ENCODE data around the gene ARVCF.

Gene ARVCF

GRCh38 chr22:20024650-20025397 lies 8.2 kb upstream of the ARVCF start (continued):
- TF ChIP-seq HIC1 (tag by site-specific recombination; IDR thresholded peaks at IDR 0.05) (no peak), KLF16 (tag by site-specific recombination; IDR thresholded peaks at IDR 0.05) (no peak), ZNF571 (tag by site-specific recombination; IDR thresholded peaks at IDR 0.05) (no peak), ZNF354C (tag by site-specific recombination; IDR thresholded peaks at IDR 0.05; ENCODE audit: borderline replicate concordance, low read depth) (no peak), BCL6B (tag by site-specific recombination; IDR thresholded peaks at IDR 0.05) (no peak), ZBTB17 (tag by site-specific recombination; IDR thresholded peaks at IDR 0.05) (no peak), ZNF341 (tag by site-specific recombination; IDR thresholded peaks at IDR 0.05; ENCODE audit: low read depth) (no peak), GLIS1 (tag by site-specific recombination; IDR thresholded peaks at IDR 0.05) (no peak)

- ChIA-PET POLR2A (no interaction called here), CTCF (interaction anchor here (1.0 to 1.3 kb wide), 2 partner anchors 9 to 10 kb away, joined by 3 to 6 read pairs; no protein-coding TSS in a partner anchor)
- H3K4me3 ChIP-seq (ENCODE audit: low read depth, low read length), result no peak overlapping the region
- TF ChIP-seq, protein P1, sequence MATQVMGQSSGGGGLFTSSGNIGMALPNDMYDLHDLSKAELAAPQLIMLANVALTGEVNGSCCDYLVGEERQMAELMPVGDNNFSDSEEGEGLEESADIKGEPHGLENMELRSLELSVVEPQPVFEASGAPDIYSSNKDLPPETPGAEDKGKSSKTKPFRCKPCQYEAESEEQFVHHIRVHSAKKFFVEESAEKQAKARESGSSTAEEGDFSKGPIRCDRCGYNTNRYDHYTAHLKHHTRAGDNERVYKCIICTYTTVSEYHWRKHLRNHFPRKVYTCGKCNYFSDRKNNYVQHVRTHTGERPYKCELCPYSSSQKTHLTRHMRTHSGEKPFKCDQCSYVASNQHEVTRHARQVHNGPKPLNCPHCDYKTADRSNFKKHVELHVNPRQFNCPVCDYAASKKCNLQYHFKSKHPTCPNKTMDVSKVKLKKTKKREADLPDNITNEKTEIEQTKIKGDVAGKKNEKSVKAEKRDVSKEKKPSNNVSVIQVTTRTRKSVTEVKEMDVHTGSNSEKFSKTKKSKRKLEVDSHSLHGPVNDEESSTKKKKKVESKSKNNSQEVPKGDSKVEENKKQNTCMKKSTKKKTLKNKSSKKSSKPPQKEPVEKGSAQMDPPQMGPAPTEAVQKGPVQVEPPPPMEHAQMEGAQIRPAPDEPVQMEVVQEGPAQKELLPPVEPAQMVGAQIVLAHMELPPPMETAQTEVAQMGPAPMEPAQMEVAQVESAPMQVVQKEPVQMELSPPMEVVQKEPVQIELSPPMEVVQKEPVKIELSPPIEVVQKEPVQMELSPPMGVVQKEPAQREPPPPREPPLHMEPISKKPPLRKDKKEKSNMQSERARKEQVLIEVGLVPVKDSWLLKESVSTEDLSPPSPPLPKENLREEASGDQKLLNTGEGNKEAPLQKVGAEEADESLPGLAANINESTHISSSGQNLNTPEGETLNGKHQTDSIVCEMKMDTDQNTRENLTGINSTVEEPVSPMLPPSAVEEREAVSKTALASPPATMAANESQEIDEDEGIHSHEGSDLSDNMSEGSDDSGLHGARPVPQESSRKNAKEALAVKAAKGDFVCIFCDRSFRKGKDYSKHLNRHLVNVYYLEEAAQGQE (tag by site-specific recombination; IDR thresholded peaks at IDR 0.05), result no peak
- TF ChIP-seq ZNF692 (tag by site-specific recombination; IDR thresholded peaks at IDR 0.05) (no peak), ZNF596 (tag by site-specific recombination; IDR thresholded peaks at IDR 0.05) (no peak), GLIS2 (tag by site-specific recombination; IDR thresholded peaks at IDR 0.05) (no peak), ZNF354C (tag by site-specific recombination; IDR thresholded peaks at IDR 0.05; ENCODE audit: borderline replicate concordance, low read depth) (no peak), ZNF426 (tag by site-specific recombination; IDR thresholded peaks at IDR 0.05) (no peak), ZSCAN30 (tag by site-specific recombination; IDR thresholded peaks at IDR 0.05) (no peak)
- TF ChIP-seq, protein P2, sequence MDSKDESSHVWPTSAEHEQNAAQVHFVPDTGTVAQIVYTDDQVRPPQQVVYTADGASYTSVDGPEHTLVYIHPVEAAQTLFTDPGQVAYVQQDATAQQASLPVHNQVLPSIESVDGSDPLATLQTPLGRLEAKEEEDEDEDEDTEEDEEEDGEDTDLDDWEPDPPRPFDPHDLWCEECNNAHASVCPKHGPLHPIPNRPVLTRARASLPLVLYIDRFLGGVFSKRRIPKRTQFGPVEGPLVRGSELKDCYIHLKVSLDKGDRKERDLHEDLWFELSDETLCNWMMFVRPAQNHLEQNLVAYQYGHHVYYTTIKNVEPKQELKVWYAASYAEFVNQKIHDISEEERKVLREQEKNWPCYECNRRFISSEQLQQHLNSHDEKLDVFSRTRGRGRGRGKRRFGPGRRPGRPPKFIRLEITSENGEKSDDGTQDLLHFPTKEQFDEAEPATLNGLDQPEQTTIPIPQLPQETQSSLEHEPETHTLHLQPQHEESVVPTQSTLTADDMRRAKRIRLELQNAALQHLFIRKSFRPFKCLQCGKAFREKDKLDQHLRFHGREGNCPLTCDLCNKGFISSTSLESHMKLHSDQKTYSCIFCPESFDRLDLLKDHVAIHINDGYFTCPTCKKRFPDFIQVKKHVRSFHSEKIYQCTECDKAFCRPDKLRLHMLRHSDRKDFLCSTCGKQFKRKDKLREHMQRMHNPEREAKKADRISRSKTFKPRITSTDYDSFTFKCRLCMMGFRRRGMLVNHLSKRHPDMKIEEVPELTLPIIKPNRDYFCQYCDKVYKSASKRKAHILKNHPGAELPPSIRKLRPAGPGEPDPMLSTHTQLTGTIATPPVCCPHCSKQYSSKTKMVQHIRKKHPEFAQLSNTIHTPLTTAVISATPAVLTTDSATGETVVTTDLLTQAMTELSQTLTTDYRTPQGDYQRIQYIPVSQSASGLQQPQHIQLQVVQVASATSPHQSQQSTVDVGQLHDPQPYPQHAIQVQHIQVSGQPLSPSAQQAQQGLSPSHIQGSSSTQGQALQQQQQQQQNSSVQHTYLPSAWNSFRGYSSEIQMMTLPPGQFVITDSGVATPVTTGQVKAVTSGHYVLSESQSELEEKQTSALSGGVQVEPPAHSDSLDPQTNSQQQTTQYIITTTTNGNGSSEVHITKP (tag by site-specific recombination; IDR thresholded peaks at IDR 0.05), result no peak
- TF ChIP-seq, protein P3, sequence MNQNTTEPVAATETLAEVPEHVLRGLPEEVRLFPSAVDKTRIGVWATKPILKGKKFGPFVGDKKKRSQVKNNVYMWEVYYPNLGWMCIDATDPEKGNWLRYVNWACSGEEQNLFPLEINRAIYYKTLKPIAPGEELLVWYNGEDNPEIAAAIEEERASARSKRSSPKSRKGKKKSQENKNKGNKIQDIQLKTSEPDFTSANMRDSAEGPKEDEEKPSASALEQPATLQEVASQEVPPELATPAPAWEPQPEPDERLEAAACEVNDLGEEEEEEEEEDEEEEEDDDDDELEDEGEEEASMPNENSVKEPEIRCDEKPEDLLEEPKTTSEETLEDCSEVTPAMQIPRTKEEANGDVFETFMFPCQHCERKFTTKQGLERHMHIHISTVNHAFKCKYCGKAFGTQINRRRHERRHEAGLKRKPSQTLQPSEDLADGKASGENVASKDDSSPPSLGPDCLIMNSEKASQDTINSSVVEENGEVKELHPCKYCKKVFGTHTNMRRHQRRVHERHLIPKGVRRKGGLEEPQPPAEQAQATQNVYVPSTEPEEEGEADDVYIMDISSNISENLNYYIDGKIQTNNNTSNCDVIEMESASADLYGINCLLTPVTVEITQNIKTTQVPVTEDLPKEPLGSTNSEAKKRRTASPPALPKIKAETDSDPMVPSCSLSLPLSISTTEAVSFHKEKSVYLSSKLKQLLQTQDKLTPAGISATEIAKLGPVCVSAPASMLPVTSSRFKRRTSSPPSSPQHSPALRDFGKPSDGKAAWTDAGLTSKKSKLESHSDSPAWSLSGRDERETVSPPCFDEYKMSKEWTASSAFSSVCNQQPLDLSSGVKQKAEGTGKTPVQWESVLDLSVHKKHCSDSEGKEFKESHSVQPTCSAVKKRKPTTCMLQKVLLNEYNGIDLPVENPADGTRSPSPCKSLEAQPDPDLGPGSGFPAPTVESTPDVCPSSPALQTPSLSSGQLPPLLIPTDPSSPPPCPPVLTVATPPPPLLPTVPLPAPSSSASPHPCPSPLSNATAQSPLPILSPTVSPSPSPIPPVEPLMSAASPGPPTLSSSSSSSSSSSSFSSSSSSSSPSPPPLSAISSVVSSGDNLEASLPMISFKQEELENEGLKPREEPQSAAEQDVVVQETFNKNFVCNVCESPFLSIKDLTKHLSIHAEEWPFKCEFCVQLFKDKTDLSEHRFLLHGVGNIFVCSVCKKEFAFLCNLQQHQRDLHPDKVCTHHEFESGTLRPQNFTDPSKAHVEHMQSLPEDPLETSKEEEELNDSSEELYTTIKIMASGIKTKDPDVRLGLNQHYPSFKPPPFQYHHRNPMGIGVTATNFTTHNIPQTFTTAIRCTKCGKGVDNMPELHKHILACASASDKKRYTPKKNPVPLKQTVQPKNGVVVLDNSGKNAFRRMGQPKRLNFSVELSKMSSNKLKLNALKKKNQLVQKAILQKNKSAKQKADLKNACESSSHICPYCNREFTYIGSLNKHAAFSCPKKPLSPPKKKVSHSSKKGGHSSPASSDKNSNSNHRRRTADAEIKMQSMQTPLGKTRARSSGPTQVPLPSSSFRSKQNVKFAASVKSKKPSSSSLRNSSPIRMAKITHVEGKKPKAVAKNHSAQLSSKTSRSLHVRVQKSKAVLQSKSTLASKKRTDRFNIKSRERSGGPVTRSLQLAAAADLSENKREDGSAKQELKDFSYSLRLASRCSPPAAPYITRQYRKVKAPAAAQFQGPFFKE (tag by site-specific recombination; IDR thresholded peaks at IDR 0.05; ENCODE audit: borderline replicate concordance), result no peak
Observed at GRCh38 chr22:20024225-20024624, 7.6 kb upstream of the ARVCF start.

More at GRCh38 chr22:20024225-20024624, 7.6 kb upstream of the ARVCF start:
- no peak overlapping the region for H3K27ac ChIP-seq (ENCODE audit: extremely low read depth, low read depth, low read length)
- no peaks in the 10 kb centered on the region for H3K4me1 ChIP-seq (ENCODE audit: control insufficient read depth, insufficient read depth, low read length)
- no peaks in the 10 kb centered on the region for H3K9me3 ChIP-seq (ENCODE audit: control insufficient read depth, insufficient read depth, low read depth, low read length)
- H3K36me3 ChIP-seq (ENCODE audit: control insufficient read depth in 2 of 2, insufficient read depth in 1 of 2, low read length in 2 of 2), result no peaks in the 10 kb centered on the region
